ENCODE results near the gene PRDM16. TPM values are rescaled to one million over a fixed set of nuclear protein-coding genes. Genes with fewer than 3 reads are reported as not detected.

Gene PRDM16
- total RNA-seq, 1 experiment from 2014 or later, result 0.09 TPM

DNA sequence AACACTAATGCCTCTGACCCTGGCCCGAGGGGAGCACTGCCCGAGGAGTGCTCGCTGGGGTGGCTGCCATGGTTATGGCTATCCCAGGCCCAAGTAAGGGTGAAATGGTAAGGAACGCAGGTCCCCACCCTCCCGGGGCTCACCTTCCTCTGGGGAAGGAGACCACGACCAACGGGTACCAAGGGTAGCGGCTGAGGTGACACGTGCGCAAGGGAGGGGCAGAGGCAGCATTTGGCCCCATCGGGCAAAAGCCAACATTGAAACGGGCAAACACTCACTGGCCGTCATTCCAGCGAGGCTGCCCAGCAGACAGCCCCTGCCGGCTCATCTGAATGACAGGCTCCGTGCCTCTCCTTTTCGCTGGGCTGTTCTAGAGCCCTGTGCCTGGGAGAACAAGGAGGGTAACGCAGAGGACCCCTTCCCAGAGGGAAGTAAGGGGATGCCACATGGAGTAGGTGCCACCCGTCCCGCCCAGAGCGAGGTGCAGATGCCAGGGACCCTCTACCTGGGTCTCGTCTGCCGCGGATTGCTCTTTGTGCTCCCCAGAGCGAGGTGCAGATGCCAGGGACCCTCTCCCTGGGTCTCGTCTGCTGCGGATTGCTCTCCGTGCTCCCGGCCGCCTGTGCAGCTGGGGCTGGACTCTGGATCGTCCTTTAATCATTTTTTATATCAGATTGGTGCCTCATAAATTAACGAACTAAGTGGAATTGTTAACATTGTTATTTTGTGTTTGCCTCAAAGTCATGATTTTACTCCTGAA lies 31.5 kb upstream of the PRDM16 start:
- Mint-ChIP-seq H3K36me3 (ENCODE audit: insufficient read depth, unreplicated experiment) (no peaks in the 10 kb centered on the region), H3K27me3 (ENCODE audit: unreplicated experiment) (peaks cover 25% of the 10 kb centered on the region), H3K4me3 (ENCODE audit: low read depth, unreplicated experiment) (no peak overlapping the region), H3K4me1 (ENCODE audit: low read depth, unreplicated experiment) (no peaks in the 10 kb centered on the region), H3K27ac (ENCODE audit: unreplicated experiment) (no peak overlapping the region), H3K9me3 (ENCODE audit: low read depth, unreplicated experiment) (no peaks in the 10 kb centered on the region)
- DNase-seq, result no peak
- no peak for TF ChIP-seq CTCF (IDR thresholded peaks at IDR 0.05; ENCODE audit: unreplicated experiment)
- BruUV-seq (replicated peaks), result no TSS peak
- intact Hi-C loops (cut with micrococcal nuclease; ENCODE audit: unreplicated experiment), result no loop called here
- CTCF ChIA-PET, result no interaction called here

DNA sequence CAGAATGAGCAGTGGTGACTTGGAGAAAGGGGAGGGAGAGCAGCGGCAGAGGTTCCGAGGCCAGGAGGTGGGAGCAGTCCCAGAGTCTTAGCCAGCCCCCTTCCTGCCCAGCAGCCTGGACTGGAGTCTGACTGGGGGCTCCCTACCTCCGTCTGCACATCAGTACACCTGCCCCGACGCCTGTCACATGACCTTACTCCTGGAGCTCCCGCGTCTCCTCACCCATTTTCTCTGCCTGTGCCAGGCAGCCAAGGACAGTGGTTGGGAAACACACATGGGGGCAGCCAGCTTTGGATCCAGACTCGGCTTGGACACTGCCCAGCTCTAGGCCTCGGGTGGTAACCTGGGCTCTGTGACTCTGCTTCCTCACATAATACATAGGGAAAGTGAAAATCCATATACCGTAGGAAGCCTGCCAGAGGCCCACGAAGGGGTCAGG lies 30.9 kb upstream of the PRDM16 start:
- no peak for TF ChIP-seq CTCF (IDR thresholded peaks at IDR 0.05; ENCODE audit: unreplicated experiment)
- Mint-ChIP-seq H3K4me3 (ENCODE audit: low read depth, unreplicated experiment) (no peak overlapping the region), H3K27ac (ENCODE audit: unreplicated experiment) (no peak overlapping the region), H3K4me1 (ENCODE audit: low read depth, unreplicated experiment) (no peaks in the 10 kb centered on the region), H3K9me3 (ENCODE audit: low read depth, unreplicated experiment) (no peaks in the 10 kb centered on the region), H3K36me3 (ENCODE audit: insufficient read depth, unreplicated experiment) (no peaks in the 10 kb centered on the region), H3K27me3 (ENCODE audit: unreplicated experiment) (peaks cover 18% of the 10 kb centered on the region)
- CTCF ChIA-PET, result no interaction called here
- no TSS peak for BruUV-seq (replicated peaks)
- intact Hi-C loops (cut with micrococcal nuclease; ENCODE audit: unreplicated experiment), result no loop called here
- no peak for DNase-seq

DNA sequence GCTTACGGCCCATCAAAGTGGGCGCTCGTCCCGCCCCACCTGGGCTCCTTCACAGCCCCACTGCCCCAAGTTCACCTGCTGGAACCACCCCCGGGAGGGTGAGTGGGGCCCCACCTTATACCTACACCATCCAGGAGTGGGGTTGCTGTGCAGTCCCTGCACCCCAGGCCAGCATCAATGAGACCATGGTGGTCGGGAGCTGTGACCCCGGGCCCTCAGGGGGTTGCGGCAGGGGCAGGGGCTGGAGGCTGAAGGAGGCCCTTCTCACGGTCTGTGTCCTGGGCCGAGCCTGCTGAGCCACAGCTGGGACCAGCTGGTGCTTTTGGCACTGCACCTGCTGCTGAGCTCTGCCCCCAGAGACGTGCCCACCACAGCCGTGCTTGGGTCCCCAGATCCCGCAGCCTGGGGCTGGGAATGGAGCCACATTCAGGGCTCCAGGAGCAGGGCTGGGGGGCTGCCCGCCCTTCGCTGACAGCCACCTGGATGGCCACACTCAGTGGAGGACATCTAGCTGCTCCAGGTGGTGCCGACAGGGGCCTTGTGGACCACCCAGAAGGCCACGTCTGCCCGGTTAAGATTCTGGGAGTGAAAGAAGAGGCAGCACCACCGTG lies 30.3 kb upstream of the PRDM16 start:
- H3K27me3 Mint-ChIP-seq (ENCODE audit: unreplicated experiment), result peaks cover 15% of the 10 kb centered on the region
- no peaks in the 10 kb centered on the region for H3K4me1 Mint-ChIP-seq (ENCODE audit: low read depth, unreplicated experiment)
- H3K27ac Mint-ChIP-seq (ENCODE audit: unreplicated experiment), result no peak overlapping the region
- H3K9me3 Mint-ChIP-seq (ENCODE audit: low read depth, unreplicated experiment), result no peaks in the 10 kb centered on the region
- no TSS peak for BruUV-seq (replicated peaks)
- H3K4me3 Mint-ChIP-seq (ENCODE audit: low read depth, unreplicated experiment), result no peak overlapping the region
- intact Hi-C loops (cut with micrococcal nuclease; ENCODE audit: unreplicated experiment), result no loop called here
- H3K36me3 Mint-ChIP-seq (ENCODE audit: insufficient read depth, unreplicated experiment), result no peaks in the 10 kb centered on the region
- TF ChIP-seq CTCF (IDR thresholded peaks at IDR 0.05; ENCODE audit: unreplicated experiment), result no peak
- no peak for DNase-seq
- CTCF ChIA-PET, result no interaction called here

- BruUV-seq (replicated peaks), result no TSS peak
Observed at GRCh38 chr1:3040004-3040403, 29.0 kb upstream of the PRDM16 start.

More at GRCh38 chr1:3040004-3040403, 29.0 kb upstream of the PRDM16 start:
- Mint-ChIP-seq H3K36me3 (ENCODE audit: insufficient read depth, unreplicated experiment) (no peaks in the 10 kb centered on the region), H3K4me3 (ENCODE audit: low read depth, unreplicated experiment) (no peak overlapping the region), H3K4me1 (ENCODE audit: low read depth, unreplicated experiment) (no peaks in the 10 kb centered on the region), H3K27me3 (ENCODE audit: unreplicated experiment) (peaks cover 24% of the 10 kb centered on the region), H3K9me3 (ENCODE audit: low read depth, unreplicated experiment) (no peaks in the 10 kb centered on the region), H3K27ac (ENCODE audit: unreplicated experiment) (no peak overlapping the region)
- no peak for DNase-seq
- no peak for TF ChIP-seq CTCF (IDR thresholded peaks at IDR 0.05; ENCODE audit: unreplicated experiment)
- CTCF ChIA-PET, result no interaction called here
- intact Hi-C loops (cut with micrococcal nuclease; ENCODE audit: unreplicated experiment), result no loop called here
